ENCODE data around the gene ERC2. TPM values are rescaled to one million over a fixed set of nuclear protein-coding genes. Genes with fewer than 3 reads are reported as not detected.

The ERC2 gene
- total RNA-seq, 1 donor from 2014 or later: 48.3 TPM

DNA sequence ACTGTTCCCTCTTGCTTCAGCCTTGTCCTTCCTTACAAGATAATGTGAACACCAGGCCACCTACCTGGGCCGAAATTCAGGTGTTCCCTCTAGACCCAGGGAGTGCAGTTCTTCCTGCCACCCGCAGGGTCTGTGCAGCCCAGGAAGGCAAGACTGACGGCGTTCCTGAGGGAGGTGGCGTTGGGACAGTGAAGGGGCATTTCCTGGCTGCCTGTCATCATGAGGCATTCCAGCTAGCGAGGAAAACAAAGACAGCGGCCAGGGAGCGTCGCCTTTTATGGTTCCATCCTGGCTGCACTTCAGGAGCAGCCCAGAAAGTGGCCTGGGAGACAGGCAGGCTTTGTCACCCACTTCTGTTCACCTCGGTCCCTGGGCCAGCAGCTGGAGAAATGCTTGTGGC is 896.4 kb downstream of the ERC2 start:
- H3K27me3 Mint-ChIP-seq (ENCODE audit: unreplicated experiment): peaks cover 3% of the 10 kb centered on the region
- DNase-seq: no peak
- H3K4me3 Mint-ChIP-seq (ENCODE audit: unreplicated experiment): no peak overlapping the region
- H3K36me3 Mint-ChIP-seq (ENCODE audit: unreplicated experiment): peaks cover 7% of the 10 kb centered on the region
- H3K27ac Mint-ChIP-seq (ENCODE audit: unreplicated experiment): no peak overlapping the region
- H3K9me3 Mint-ChIP-seq (ENCODE audit: unreplicated experiment): no peaks in the 10 kb centered on the region
- H3K4me1 Mint-ChIP-seq (ENCODE audit: low read depth, unreplicated experiment): peaks cover 5% of the 10 kb centered on the region
- TF ChIP-seq, protein P1, sequence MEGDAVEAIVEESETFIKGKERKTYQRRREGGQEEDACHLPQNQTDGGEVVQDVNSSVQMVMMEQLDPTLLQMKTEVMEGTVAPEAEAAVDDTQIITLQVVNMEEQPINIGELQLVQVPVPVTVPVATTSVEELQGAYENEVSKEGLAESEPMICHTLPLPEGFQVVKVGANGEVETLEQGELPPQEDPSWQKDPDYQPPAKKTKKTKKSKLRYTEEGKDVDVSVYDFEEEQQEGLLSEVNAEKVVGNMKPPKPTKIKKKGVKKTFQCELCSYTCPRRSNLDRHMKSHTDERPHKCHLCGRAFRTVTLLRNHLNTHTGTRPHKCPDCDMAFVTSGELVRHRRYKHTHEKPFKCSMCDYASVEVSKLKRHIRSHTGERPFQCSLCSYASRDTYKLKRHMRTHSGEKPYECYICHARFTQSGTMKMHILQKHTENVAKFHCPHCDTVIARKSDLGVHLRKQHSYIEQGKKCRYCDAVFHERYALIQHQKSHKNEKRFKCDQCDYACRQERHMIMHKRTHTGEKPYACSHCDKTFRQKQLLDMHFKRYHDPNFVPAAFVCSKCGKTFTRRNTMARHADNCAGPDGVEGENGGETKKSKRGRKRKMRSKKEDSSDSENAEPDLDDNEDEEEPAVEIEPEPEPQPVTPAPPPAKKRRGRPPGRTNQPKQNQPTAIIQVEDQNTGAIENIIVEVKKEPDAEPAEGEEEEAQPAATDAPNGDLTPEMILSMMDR (IDR thresholded peaks at IDR 0.05; ENCODE audit: partially characterized antibody, unreplicated experiment): peak; percentile 38

DNA sequence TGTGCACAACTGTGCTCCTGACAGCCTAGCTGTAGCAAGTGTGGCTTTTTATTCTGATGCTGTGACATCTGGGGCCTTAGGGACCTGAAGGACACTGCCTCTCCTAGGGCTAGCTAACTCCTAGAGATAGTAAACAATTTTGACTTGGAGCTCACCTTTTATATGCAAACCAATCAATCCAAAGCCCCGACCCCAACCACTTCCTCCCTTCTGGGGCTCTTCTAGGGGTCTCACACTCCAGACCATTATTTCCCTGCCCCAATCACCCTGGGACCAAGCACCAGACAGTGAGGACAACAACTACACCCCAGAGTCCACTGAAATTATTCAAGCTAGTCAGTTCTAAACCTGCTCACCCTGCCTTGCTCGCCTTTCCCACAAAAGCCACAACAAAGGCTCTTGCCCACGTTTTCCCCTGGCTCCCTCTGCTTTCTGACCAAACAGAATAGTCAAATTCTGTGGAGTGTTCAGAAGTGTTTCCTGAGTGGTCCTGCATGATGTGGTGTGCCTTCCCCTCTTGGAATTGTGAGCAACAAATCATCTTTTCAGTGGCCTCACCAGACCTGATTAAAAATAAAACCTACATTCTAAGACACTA is 897.0 kb downstream of the ERC2 start:
- H3K27me3 Mint-ChIP-seq (ENCODE audit: unreplicated experiment): peaks cover 3% of the 10 kb centered on the region
- H3K4me1 Mint-ChIP-seq (ENCODE audit: low read depth, unreplicated experiment): peaks cover 5% of the 10 kb centered on the region
- TF ChIP-seq, protein P1 (IDR thresholded peaks at IDR 0.05; ENCODE audit: partially characterized antibody, unreplicated experiment): no peak
- H3K27ac Mint-ChIP-seq (ENCODE audit: unreplicated experiment): no peak overlapping the region
- peaks cover 7% of the 10 kb centered on the region for H3K36me3 Mint-ChIP-seq (ENCODE audit: unreplicated experiment)
- no peak overlapping the region for H3K4me3 Mint-ChIP-seq (ENCODE audit: unreplicated experiment)
- DNase-seq: no peak
- no peaks in the 10 kb centered on the region for H3K9me3 Mint-ChIP-seq (ENCODE audit: unreplicated experiment)

DNA sequence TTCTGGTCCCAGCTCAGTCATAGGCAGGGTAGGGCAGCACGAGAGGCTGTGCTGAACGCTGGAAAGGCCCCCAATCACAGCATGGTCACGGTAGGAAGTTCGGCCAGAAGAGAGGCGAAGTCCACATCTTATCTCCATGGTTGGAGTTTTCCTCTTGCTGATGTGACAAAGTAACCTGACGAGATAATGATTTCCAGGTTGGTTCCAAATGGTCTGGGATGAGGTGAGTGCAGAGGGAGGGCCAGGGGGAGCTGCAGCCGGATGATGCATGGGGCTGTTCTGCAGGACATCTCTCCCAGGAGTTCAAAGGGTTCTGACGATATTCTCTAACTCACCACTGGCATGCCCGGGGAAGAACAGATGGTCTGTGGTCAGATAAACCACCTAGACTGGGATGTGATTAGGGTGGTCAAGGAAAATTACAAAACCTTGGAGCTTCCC is 898.0 kb downstream of the ERC2 start:
- Mint-ChIP-seq H3K27ac (ENCODE audit: unreplicated experiment) (no peak overlapping the region), H3K36me3 (ENCODE audit: unreplicated experiment) (peaks cover 7% of the 10 kb centered on the region), H3K4me3 (ENCODE audit: unreplicated experiment) (no peak overlapping the region)

DNA sequence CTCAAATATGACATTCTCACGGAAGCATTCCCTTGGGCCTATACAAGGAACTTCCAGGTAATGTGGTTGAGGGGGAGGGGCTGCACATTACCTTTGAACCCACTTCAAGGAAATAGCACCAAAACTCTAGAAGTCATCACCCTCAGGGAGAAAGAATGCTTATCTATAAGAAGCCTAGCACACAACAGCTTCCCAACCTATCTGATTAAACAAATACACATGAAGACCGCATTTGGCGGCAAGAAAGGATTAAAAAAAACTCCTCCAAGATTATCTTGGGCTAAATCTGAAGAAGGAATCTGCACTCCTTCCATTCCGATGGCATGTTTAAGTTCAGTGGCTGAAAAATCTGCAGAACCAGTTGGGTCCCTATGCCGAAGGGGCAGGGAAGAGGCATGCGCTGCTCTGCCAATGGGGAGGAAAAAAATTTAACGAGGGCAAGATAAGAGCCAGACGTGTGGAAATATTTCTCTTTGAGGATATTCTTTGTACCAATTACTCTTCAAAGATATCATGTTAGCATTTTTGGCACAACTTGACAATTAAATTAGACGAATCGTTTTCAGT is 899.2 kb downstream of the ERC2 start:
- TF ChIP-seq, protein P1 (IDR thresholded peaks at IDR 0.05; ENCODE audit: partially characterized antibody, unreplicated experiment): no peak
- Mint-ChIP-seq H3K27me3 (ENCODE audit: unreplicated experiment) (peaks cover 3% of the 10 kb centered on the region), H3K4me3 (ENCODE audit: unreplicated experiment) (no peak overlapping the region), H3K4me1 (ENCODE audit: low read depth, unreplicated experiment) (peaks cover 9% of the 10 kb centered on the region), H3K9me3 (ENCODE audit: unreplicated experiment) (no peaks in the 10 kb centered on the region), H3K27ac (ENCODE audit: unreplicated experiment) (peak overlapping the region; percentile 30), H3K36me3 (ENCODE audit: unreplicated experiment) (peaks cover 7% of the 10 kb centered on the region)
- no peak for DNase-seq

More for the DNA sequence above, 898.0 kb downstream of the ERC2 start:
- Mint-ChIP-seq H3K9me3 (ENCODE audit: unreplicated experiment) (no peaks in the 10 kb centered on the region), H3K27me3 (ENCODE audit: unreplicated experiment) (peaks cover 3% of the 10 kb centered on the region), H3K4me1 (ENCODE audit: low read depth, unreplicated experiment) (peaks cover 5% of the 10 kb centered on the region)
- TF ChIP-seq, protein P1 (IDR thresholded peaks at IDR 0.05; ENCODE audit: partially characterized antibody, unreplicated experiment): no peak
- DNase-seq: no peak

DNA sequence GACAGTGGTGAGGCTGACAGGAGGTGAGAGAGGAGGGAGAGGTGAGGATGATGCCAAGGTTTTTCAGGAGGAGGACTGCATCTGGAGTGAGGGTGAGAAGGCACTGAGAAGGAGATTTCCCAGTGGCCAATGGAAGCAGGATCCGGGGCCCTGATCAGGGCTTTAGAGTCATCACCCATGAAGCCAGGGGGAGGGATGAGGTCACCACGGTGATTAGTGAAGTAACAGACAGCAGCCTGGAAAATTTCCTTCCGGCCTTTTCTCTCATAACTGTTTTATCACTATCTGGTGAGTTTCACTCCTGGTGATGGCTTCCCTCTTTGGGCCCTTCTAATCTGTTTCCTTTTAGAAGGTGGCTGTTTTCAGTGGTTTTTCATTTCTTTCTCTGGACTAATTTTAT is 900.7 kb downstream of the ERC2 start:
- Mint-ChIP-seq H3K4me3 (ENCODE audit: unreplicated experiment) (no peak overlapping the region), H3K27ac (ENCODE audit: unreplicated experiment) (no peak overlapping the region), H3K4me1 (ENCODE audit: low read depth, unreplicated experiment) (peaks cover 9% of the 10 kb centered on the region), H3K27me3 (ENCODE audit: unreplicated experiment) (peaks cover 3% of the 10 kb centered on the region), H3K36me3 (ENCODE audit: unreplicated experiment) (peaks cover 7% of the 10 kb centered on the region), H3K9me3 (ENCODE audit: unreplicated experiment) (no peaks in the 10 kb centered on the region)
- no peak for DNase-seq
- TF ChIP-seq, protein P1 (IDR thresholded peaks at IDR 0.05; ENCODE audit: partially characterized antibody, unreplicated experiment): no peak
